ENCODE data around the gene MAML1.

- TF ChIP-seq CTCF (IDR thresholded peaks at IDR 0.05): no peak
- TF ChIP-seq EP300 (IDR thresholded peaks at IDR 0.05): no peak
- TF ChIP-seq POLR2A (IDR thresholded peaks at IDR 0.05): no peak
Measured at GRCh38 chr5:179817890-179818745, 85.5 kb downstream of the MAML1 start.
